HG02938 (cell line): Measurements from ENCODE around the gene ABO.
"Not testable (repeated sequence)": the region's sequence is repeated elsewhere in the genome, so short reads cannot be mapped to it uniquely, and the experiment has no call there.

ENCODE experiments used
- ATAC-seq: cut with Tn5 transposase; IDR thresholded peaks from one replicate; pipeline ENCODE4 v1.9.1; 2021; ENCODE audit warnings: mild to moderate bottlenecking, moderate library complexity; ENCODE audit not compliant: unreplicated experiment

ABO gene

DNA sequence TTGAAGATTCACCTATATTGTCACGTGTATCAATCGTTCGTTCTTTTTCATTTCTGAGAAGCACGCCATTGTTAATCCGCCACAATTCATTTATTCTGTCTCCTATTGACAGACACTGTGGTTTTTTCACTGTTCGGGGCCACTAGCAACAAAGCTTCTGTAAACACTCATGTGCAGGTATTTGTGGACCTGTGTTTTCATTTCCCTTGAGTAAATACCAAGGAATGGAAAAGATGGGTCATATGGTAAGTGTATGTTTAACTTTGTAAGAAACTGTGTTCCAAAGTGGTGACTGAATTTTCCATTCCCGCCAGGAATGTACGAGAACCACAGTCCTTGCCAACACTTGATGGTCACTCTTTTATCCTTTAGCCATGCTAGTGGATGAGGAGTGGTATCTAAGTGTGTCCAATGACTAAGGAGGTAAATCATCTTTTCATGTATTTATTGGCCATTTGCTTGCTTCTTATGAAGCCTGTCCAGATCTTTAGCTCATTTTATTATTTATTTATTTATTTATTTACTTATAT is 10.7 kb downstream of the ABO start:
- no peak for ATAC-seq

- ATAC-seq: no peak
Observed at GRCh38 chr9:133263557-133263956, 11.4 kb downstream of the ABO start.

DNA sequence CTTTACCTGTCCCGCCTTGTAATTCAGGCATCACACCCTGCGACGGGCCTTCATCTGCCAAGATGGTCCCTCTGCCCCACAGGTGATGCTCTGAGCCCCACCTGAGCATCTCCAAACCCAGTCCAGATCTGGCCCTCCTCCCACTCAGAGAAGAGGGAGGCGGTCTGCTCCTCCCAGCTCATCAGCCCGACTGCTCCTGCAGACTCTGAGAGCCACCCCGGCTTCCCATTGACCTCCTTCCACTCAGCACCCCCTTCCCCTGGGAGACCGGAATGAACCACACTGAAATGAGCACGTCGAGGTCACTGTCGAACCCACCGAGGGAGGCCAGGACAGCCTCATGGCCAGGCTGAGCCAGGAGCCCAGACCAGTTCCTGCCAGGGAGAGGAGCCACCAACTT is 12.8 kb downstream of the ABO start:
- ATAC-seq: no peak

- ATAC-seq: no peak
Observed at GRCh38 chr9:133261753-133262120, 13.3 kb downstream of the ABO start.

- no peak for ATAC-seq
Observed at GRCh38 chr9:133261103-133261752, 13.8 kb downstream of the ABO start.

DNA sequence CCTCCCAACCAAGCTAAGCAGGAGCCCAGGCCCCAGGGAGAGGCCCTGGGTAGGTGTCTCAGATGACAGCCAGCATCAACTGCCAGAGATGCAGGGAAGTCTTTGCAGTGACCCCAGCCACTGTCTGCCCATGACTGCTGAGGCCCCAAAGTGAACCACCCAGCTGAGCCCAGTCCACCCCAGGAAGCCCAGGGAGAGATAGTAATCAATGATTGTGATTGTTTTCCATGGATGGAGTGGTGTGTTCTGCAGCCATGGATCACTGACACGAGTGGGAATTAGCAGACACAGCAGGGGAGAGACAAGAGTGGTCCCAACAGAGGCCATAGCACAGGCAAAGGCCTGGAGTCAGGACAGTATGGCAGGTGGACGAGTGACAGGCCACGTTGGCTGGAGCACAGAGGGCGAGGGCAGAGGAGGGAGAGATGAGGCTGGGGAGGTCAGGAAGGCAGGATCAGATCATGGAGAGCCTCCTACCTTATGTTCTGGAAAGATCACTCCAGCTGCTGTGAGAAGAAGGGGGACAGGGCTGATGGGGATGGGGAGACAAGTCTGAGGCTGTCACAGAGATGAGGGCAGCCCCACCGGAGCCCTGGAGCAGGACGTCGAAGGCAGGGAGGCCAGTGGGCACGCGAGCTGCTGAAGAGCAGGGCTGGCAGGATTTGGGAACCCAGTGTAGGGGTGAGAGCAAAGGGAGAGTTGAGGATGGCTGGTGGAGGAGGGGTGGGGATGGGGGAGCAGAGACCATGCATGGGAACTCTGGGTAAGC is 14.5 kb downstream of the ABO start:
- ATAC-seq: no peak

DNA sequence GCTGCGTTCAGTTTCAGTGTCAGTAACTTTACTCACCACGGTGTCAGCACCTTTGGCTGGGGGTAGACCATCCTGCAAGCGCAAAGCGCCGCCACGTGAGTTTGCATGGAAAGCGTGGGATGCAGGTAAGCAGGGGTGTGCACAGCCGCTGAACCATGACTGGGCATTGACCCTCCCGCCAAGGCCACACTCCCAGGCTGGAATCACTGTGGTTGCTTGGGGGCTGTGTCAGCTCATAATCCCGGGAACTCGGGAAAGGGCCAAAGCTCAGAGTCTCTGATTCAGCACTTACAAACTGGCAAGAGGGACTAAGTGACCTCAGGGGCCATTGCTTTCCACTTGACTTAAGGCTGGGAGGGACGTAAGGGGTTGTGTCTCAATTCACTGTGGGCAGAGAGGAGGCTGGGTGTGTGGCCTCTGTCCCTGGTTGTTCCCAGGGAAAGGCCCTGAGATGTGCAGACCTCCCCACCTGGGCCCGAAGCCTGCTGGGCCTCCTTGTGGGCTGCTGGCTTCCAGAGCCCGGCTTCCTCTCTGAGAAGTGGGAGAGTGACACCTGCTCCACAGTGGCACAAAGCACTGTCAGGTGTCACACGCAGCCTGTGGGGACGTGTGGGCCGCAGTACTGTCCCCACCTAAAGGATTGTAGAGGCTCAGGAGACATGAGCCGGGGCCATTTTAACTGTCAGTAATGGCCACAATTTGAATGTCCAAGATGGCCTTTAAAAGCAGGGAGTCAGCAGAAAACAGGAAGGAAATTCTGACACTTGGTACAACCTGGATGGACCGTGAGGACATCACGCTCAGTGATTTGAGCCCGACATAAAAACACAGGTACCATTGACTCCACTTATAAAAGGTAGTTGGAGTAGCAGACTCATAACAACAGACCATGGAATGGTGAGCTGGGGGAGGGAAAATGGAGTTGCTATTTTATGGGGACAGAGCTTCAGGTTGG is 16.7 kb downstream of the ABO start:
- no peak for ATAC-seq

DNA sequence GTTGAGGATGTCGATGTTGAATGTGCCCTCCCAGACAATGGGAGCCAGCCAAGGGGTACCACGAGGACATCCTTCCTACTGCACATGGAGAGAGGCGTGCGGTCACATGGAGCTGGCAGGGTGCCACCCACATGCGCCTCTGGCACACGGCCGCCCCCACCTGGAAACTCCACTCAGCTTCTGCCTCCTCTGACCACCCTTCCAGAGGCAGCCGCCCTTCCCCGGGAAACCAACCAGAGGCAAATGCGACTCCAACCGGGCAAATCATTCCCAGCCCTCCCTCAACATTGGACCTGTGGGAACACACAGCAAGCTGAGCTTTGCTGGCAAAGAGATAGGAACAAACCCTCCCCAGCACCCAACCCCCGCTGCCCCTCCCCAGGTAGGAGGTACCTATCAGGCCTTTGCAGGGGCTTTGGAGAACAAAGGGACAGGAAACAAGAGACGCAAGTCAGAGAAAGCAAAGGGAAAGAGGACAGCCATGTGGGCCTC is 17.5 kb downstream of the ABO start:
- no peak for ATAC-seq

GRCh38 chr9:133256686-133257091 is 18.3 kb downstream of the ABO start:
- ATAC-seq: no peak

DNA sequence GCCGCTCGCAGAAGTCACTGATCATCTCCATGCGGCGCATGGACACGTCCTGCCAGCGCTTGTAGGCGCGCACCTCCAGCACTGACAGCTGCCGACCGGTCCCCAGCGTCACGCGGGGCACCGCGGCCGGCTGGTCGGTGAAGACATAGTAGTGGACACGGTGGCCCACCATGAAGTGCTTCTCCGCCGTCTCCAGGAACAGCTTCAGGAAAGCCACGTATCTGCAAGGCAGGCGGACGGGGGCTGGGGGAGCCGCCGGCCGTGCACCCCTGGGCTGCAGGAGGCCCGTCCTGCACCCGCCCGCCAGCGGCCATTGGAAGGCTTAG is 18.9 kb downstream of the ABO start:
- ATAC-seq: no peak

DNA sequence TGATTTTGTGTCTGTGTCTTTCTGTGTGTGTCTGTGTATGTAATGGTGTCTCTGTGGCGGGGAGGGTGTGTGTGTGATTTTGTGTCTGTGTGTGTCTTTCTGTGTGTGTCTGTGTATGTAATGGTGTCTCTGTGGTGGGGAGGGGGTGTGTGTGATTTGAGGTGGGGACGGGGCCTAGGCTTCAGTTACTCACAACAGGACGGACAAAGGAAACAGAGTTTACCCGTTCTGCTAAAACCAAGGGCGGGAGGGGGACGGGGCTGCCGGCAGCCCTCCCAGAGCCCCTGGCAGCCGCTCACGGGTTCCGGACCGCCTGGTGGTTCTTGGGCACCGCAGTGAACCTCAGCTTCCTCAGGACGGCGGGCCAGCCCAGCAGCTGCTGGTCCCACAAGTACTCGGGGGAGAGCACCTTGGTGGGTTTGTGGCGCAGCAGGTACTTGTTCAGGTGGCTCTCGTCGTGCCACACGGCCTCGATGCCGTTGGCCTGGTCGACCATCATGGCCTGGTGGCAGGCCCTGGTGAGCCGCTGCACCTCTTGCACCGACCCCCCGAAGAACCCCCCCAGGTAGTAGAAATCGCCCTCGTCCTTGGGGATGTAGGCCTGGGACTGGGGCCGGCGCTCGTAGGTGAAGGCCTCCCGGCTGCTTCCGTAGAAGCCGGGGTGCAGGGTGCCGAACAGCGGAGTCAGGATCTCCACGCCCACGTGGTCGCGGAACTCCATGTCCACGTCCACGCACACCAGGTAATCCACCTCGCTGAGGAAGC is 19.4 kb downstream of the ABO start:
- no peak for ATAC-seq

DNA sequence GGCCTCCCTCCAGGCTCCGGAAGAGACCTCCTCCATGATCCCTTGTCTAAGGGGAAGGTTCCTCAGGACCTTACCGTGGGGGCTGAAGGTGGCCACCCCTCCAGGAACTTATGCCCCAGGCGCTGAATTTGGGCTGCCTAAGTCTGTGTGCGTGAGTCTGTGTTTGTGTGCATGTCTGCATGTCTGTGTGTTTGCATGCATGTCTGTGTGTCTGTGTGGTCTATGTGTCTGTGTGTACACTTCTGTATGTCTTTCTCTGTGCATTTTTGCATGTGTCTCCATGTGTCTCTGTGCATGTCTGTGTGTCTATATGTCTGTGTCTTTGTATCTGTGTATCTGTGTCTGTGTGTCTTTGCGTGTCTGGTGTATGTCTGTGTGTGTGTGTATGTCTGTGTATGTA is 20.5 kb downstream of the ABO start:
- ATAC-seq: no peak

- no peak for ATAC-seq
Observed at GRCh38 chr9:133253268-133253667, 21.7 kb downstream of the ABO start.

GRCh38 chr9:133252301-133253020 is 22.5 kb downstream of the ABO start:
- no peak for ATAC-seq

DNA sequence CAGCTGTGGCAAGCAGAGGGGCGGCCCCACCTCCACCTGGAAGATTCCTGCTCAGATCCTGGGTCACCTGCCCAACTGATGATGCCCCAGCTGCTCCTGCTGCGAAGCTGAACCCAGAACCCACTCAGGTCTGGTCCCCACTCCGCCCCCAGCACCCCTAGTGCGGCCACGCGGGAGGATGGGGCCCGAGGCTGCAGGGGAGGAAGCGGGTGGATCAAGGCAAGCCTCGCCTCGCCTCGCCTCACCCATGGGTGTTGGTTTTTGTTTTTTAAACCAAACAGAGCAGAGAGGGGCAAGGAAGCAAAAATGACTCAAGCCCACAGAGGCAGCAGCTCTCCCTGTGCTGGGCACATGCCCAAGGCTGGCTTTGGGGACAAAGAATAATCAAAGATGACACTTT is 23.2 kb downstream of the ABO start:
- no peak for ATAC-seq

- ATAC-seq: not testable (repeated sequence)
Observed at GRCh38 chr9:133251221-133251620, 23.8 kb downstream of the ABO start.

DNA sequence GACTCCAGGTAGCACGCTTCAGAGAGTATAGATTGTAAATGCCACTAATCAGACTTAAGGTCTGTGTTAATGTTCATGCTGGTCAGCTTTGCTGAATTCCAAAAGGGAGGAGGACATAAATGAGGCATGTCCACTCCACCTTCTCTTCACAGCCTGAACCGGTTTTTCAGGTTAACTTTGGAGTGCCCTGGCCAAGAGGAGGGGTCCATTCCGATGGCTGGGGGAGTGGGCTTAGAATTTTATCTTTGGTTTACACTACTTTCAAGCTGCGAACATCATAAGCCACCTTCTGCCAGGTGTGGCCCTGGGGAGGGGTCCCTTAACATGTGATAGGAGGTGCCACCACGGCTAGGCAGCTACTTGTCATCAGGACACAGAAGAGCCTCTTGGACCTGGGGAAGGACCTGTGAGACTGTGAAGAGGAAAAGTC is 24.2 kb downstream of the ABO start:
- ATAC-seq: no peak

DNA sequence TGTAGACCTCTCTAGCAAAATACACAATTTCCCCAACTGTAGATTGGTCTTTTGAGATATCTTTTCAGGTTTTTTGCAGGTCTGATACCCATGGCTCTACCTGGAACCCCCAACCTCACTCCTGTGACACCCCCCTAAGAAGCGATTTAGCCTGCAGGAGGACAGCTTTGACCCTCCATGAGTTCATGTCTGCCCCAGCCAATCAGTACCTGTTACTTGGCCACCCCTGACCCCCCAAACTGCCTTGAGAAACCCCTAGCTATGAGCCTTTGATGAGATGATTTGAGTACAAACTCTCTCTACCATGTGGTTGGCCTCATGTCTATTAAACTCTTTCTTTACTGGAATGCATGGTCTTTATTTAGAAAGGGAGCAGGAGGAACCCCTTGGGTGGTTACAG is 25.7 kb downstream of the ABO start:
- ATAC-seq: no peak

- no peak for ATAC-seq
Observed at GRCh38 chr9:133248726-133249295, 26.2 kb downstream of the ABO start.

GRCh38 chr9:133247632-133248031 is 27.4 kb downstream of the ABO start:
- ATAC-seq: no peak
